ENCODE data around the gene NUMA1. TPM values are rescaled to one million over a fixed set of nuclear protein-coding genes. Genes with fewer than 3 reads are reported as not detected.

NUMA1 gene
- total and polyA plus RNA-seq, 9 of the 15 experiments (the other 6 are each of a cell fraction or from before 2014, with no cell fraction given): 4.1 to 104 (median 51.2) TPM

- TF ChIP-seq RREB1 (CRISPR knock-in tag; IDR thresholded peaks at IDR 0.05) (no peak), CBX2 (IDR thresholded peaks at IDR 0.05; ENCODE audit: insufficient read depth, low read length, poor library complexity, severe bottlenecking) (no peak), SRSF3 (IDR thresholded peaks at IDR 0.05; ENCODE audit: insufficient read depth, low read length) (no peak), SRF (CRISPR knock-in tag; IDR thresholded peaks at IDR 0.05) (no peak), KAT8 (IDR thresholded peaks at IDR 0.05; ENCODE audit: low read depth) (no peak), ILK (tag; IDR thresholded peaks at IDR 0.05; ENCODE audit: borderline replicate concordance, low read depth) (no peak), ZNF512 (tag; IDR thresholded peaks at IDR 0.05) (no peak), ZZZ3 (IDR thresholded peaks at IDR 0.05) (no peak), EGR1 (conservative IDR thresholded peaks at IDR 0.05) (no peak)
Measured at GRCh38 chr11:72023335-72023734, 57.0 kb downstream of the NUMA1 start (continued).

Data from K562 (cell line).